Right ventricle myocardium inferior (tissue), 1 donor: ENCODE measurements around the gene AARS1. TPM values are rescaled to one million over a fixed set of nuclear protein-coding genes. Genes with fewer than 3 reads are reported as not detected.
"Not testable (repeated sequence)": the region's sequence is repeated elsewhere in the genome, so short reads cannot be mapped to it uniquely, and the experiment has no call there.

ENCODE experiments used
- ATAC-seq: fragments of 200-7000 bp; cut with Tn5 transposase; one replicate; pipeline ENCODE4 v1.9.1; 2020; ENCODE audit warnings: mild to moderate bottlenecking, moderate library complexity
- DNase-seq: peaks from one replicate; pipeline ENCODE4 v3.0.0; 2021; ENCODE audit errors: missing footprints
- intact Hi-C: fragments of 100-400 bp; cut with DNase I; formaldehyde crosslinking; loops from one replicate; pipeline ENCODE4 v1.11.0; 2022
- total RNA-seq: library from RNA; stranded (reverse); fragmentation: NEBNext Ultra II Directional; extraction: Animal tissue kit (Norgen Biotek cat#: 25700); gene quantifications from one replicate; pipeline ENCODE4 v1.2.1, GENCODE V29; 2021
- donor health status: DM: no; HTN: yes; CAD: no; lungs with severe emphysema.

AARS1 gene
- total RNA-seq, 1 donor from 2014 or later, result 61.7 TPM

DNA sequence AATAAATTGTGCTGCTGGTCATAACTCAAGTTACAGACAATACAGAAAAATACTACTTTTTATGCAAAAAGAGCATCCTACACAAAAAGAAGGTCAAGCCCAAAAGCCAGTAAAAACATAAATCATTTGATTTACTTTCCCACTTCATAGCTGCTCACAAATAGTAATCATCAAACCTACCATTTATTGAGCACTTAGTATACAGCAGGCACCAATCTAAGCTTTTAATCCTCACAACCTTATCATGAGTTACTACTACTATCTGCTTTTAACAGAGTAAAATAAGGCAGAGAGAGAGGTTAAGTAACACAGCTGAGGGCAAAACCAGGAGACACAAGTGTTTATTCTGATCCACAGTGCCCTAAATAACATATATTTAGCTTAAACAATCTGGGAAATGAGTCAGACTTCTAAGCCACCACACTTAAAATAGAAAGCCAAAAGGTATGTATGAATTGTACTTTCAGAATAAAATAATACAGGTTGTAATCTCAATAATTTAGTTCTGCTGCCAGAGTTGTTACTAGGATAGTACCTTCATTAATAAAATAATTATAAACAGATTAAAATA is 1.7 kb upstream of the AARS1 start:
- DNase-seq (no peak), ATAC-seq (no peak)
- intact Hi-C loops, result no loop called here

DNA sequence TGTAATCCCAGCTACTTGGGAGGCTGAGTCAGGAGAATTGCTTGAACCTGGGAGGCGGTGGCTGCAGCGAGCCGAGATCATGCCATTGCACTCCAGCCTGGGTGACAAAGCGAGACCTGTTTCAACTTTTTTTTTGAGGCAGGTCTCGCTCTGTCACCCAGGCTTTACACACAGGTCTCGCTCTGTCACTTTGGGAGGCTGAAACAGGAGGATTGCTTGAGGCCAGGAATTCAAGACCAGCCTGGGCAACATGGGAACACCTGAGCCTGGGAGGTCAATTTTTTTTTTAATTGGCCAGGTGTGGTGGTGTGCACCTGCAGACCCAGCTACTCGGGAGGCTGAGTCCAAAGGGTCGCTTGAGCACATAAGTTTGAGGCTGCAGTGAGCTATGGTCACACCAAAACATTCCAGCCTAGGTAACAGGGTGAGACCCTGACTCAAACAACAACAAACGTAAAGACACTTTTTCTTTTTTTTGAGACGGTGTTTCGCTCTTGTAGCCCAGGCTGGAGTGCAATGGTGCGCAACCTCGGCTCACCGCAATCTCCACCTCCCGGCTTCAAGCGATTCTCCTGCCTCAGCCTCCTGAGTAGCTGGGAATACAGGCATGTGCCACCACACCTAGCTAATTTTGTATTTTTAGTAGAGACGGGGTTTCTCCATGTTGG is 1.9 kb downstream of the AARS1 start:
- DNase-seq, ATAC-seq, intact Hi-C loops: not testable (repeated sequence)

DNA sequence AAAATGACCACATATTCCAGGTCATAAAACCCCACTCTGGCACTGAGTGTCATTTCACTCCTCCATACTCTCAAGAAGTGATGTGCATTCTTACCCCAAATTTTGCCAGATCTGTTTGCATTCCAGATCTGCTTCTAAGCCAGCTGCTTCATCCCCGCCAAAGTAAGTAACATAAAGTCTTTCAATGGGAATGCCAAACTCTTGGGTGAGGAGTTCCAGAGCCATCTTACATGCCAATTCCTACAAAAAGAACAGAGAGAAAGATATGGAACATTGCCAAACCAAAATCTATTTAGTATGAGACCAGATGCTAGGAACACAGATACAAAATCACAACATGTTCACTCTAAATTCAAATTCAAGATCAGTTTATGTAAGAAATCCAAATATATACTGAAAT is 12.9 kb downstream of the AARS1 start:
- intact Hi-C loops, result no loop called here
- ATAC-seq (no peak), DNase-seq (no peak)

DNA sequence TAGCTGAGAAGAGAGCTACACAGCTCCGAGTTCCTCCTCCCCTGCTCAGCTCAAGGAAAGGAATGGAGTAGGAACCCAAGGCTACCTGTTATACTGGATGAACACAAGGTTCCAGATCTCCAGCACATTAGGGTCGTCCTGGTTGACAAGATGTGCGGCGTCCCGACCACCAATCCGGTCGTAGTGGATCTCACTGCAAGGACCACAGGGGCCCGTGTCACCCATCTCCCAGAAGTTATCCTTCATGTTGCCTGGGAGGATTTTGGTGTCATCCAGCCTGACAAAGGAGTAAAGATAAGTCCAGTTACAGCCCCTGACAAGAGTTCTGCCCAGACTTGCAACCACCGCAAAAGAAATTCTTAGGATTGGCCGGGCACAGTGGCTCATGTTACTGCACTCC is 17.6 kb downstream of the AARS1 start:
- ATAC-seq, result no peak
- intact Hi-C loops, result no loop called here
- no peak for DNase-seq

DNA sequence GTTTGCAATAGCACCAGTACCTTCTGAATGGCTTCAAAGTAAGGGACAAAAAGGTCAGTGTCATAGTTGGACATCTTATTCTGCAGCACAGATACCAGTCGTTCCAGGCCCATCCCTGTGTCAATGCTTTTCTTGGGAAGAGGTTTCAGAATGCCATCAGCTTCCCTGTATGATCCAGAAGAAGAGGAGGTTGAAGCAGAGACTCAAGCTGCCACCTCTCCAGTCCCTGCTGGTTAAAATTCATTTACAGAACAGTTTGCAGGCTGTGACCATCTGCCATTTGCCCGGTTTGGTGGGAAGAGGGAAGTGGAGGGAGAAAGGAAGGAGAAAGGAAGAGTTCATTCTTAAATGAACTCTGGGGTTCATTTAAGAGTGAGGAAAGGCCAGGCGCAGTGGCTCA is 19.1 kb downstream of the AARS1 start:
- intact Hi-C loops, result no loop called here
- no peak for DNase-seq
- no peak for ATAC-seq

DNA sequence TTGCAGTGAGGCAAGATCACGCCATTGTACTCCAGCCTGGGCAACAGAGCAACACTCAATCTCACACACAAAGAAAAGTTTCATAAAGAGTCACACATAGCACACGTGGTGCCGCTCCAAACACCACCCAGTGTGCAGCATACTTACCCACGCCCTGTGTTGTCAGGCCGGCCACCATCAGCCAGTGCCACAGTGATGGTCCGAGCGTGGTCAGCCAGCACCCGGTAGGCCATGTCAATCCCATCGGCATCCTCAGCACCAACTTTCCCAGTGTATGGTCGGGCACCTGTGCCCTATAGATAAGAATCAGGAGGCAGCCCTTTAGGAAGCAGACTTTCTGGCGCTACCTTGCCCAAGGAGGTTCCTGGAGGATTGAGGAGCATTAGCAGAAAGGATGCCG is 19.8 kb downstream of the AARS1 start:
- DNase-seq (no peak), ATAC-seq (no peak)
- intact Hi-C loops, result loop anchor here (10.0 kb wide), 1 partner anchor 115 kb away; no protein-coding TSS in a partner anchor

DNA sequence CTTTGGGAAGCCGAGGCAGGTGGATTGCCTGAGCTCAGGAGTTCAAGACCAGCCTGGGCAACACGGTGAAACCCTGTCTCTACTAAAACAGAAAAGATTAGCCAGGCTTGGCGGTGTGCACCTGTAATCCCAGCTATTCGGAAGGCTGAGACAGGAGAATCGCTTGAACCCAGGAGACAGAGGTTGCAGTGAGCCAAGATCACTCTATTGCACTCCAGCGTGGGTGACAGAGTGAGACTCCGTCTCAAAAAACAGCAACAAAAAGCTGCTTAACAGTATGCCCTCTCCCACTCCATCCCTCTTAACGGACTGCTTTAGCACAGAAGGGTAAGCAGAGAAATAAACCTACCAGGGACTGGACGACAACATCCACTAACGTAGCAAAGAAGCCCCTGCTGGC is 21.4 kb downstream of the AARS1 start:
- ATAC-seq, DNase-seq: not testable (repeated sequence)
- intact Hi-C loops, result loop anchor here (10.0 kb wide), 1 partner anchor 113 kb away; no protein-coding TSS in a partner anchor

DNA sequence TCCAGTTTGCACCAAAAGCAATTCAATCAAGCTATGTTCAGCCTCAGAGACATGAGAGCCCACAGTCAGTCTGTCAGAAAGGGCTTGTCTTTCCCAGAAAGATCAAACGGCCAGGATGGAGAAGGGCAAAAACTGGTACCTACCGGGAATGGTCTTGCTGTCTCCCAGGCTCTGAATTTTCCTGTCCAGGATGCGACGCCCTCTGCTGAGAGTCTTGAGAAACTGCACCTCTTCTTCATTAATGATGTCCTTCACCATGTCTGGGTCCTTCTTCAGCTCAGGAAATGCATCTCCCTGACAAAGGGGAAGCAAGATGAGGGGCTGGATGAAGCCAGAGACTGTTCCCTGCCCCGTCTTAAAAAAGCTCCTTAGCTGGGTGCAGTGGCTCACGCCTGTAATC is 21.8 kb downstream of the AARS1 start:
- intact Hi-C loops, result loop anchor here (10.0 kb wide), 1 partner anchor 113 kb away; no protein-coding TSS in a partner anchor
- DNase-seq (no peak), ATAC-seq (no peak)

DNA sequence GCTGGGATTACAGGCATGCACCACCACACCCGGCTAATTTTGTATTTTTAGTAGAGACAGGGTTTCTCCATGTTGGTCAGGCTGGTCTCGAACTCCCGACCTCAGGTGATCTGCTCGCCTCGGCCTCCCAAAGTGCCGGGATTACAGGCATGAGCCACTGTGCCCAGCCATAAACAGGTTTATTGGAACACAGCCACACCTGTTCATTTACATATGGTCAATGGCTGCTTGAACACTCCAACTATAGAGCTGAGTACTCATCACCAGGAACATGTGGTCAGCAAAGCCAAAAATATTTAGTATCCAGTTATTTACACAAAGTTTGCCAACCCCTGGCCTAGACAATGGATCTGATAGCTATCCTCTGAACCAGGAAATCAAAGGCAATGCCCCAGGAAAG is 29.4 kb downstream of the AARS1 start:
- not testable (repeated sequence) for DNase-seq, ATAC-seq
- intact Hi-C loops, result loop anchor here (10.0 kb wide), 1 partner anchor 105 kb away; no protein-coding TSS in a partner anchor

DNA sequence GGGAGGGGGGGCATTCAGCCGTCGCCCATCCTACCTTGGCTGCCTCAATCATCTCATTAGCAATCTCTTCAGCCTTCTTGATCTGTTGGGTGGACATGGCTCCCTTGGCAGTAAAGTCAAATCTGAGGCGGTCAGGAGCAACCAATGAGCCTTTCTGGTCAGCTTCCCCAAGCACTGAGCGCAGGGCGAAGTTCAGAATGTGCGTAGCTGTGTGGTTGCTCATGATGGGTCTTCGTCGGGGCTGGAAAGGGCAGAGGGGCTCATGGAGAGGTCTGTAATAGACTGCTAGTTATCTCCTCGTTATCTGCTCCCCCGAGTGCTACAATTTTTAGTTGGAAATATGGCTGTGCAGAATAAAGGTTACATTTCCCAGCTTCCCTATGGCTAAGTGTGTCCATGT is 30.4 kb downstream of the AARS1 start:
- DNase-seq (no peak), ATAC-seq (no peak)
- intact Hi-C loops, result no loop called here

DNA sequence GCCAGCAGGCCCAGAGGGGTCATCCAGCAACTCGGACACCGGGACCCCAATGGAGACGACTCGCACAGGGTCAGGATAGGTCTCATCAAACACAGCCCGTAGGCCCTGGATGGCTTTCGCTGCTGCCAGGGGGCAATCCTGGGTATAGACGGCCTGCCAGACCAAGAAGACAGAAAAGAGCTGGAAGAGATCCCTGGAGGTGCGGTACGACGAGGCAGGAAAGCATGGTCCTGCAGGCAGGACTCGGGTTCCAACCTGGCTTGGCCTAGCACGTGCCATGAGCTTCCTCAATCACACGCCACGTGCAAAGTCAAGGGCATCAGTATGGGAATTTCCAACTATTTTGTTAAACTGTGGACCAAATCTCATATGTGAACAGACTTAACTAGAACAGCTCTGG is 31.2 kb downstream of the AARS1 start:
- DNase-seq (no peak), ATAC-seq (no peak)
- intact Hi-C loops, result no loop called here

DNA sequence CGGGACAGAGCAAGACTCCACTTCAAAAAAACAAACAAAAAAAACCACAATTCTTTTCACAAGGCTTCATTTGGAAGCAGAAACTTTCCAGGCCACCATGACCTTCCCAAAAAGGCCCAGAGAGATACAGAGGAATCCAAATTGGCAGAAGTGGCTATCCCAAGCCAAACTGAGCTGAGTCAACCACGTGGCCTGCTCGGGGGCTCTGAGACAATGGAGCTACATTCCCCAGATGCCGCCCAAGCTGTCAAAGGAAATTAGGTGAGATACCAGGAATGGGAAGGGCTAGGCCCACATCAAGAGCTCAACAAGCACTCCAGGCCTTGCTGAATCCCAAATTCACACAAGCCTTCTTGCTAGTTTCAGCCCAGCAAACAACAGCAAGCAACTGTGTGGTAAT is 31.9 kb downstream of the AARS1 start:
- DNase-seq (no peak), ATAC-seq (no peak)
- intact Hi-C loops, result no loop called here

DNA sequence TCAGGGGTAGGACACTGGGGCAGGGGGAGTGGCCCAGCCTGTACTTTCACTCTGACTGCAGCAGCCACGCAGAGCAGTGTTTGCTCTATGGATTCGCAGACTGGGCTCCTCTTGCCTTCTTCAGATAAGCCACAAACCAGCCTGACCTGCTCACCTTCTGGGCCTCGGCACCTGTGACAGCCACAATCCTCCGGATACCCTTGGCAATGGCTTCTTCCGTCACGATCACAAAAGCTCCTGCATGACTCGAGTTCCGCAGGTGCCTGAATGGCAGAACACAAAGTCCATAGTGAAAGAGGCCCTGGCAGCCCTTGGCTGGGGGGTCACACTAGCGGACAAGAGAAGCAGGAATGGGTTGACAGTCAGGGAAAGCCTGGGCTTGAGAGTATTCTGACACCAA is 33.7 kb downstream of the AARS1 start:
- intact Hi-C loops, result no loop called here
- ATAC-seq (no peak), DNase-seq (no peak)

DNA sequence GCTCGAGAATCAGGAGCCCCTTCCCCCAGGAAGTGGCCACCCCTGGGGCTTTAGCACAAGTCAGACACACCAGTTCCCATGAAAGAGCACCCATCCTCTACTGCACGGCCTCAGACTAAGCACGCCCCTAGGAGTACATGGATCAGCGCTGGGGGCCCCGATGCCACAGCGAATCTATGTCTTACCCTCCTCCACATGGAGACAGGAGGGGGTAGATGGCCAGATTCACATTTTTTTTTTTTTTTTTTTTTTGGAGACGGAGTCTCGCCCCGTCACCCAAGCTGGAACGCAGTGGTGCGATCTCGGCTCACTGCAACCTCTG is 34.4 kb downstream of the AARS1 start:
- DNase-seq, result no peak
- ATAC-seq, result no peak
- intact Hi-C loops, result no loop called here

DNA sequence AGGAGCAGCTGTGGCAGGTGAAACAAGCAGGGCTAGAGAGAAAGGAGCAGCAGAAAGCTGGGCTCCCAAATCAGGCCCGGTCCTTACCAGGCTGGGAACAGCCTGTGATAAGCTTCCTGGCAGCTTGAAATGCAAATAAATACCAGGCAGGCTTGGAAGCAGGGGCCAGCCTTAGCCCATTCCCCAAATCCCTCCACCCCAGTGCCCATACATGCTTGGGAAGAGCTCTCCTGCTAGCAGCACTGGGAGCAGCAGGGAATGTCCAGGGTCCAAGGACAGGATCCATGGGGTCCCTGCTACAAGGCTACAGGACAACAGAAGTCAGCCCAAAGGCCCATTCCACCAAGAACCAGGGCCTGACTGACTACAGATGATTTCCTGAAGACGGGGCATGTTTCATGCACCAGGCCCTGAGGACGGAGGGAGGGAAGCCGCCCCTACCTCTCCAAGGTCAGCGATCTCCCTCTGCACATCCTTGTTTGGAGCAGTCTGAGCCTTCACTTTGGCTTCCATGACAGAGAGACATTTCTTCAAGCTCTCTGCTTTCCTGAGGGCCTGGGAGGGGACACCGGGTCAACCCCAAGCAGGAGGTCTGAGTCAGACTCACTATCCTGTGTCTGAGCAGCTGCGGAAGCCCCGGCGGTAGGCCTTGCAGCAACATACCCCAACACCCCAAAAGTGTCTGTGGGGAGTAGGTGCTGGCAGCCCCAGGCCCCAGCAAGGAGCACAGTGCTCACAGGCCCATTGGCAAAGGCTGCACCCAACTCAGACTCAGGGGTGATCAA is 34.9 kb downstream of the AARS1 start:
- intact Hi-C loops, result no loop called here
- no peak for ATAC-seq
- no peak for DNase-seq

DNA sequence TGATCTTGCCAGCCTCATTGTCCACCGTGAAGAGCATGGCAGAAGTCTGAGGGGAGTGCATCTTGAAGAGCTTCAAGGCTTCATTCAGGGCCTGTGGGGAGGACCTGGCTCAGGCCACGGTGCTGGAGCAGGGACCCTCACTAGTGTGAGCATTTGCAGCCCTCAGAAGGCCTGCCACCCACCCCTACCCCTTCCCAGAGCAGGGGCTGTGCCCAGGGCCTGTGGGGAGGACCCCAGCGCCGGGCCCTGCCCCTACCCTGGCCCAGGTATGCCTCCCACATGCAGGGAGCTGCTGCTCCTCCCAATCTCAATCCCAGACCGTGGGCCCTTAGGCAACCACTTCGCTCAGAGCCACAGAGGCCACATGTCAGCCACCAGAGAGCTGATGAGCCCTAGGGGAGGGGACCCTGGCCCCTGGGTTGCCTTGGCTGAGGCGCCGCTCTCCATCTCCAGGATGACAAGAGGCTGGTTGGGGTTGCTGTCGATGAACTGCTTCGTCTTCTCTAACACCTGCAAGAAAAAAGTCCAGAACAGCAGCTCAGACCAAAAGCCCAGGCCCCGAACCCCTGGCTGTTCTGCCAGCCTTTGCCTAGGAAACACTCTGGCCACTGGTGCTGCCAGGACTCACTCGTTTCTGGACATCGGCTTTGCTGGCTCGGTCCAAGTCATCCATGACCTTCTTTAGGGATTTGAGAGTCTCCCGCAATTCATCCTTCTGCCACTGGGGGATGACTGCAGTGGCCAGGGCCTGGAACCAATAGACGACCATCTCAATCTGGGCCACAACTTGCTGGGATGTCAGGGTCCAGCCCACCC is 35.8 kb downstream of the AARS1 start:
- ATAC-seq (no peak), DNase-seq (no peak)
- intact Hi-C loops, result no loop called here

DNA sequence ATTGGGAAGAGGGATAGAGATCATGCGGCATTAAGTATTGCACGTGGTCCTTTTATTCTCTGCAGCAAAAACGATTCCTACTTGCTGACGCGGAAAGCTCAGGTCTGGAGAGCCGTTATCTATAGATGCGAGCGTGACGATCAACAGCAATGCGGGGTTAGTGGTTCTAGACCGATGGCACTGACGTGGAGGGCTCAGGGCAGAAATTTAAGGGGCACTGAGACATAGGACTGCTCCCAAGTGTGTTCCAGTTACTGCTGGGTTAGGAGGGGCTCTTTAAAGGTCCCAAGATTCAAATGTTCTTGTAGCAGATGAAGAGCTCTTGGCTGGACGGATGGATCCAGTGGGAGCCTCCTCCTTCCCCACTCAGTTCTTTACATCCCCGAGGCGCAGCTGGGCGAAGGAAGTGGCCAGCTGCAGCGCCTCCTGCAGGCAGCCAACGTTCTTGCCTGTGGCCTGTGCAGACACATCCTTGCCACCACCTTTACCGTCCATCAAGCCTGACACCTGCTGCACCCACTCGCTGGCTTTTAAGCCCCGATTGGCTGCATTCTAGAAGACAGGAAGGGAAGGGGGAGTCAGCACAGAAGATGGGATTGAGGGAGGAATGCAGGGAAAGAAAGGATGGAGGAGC is 36.8 kb downstream of the AARS1 start:
- ATAC-seq (no peak), DNase-seq (no peak)
- intact Hi-C loops, result no loop called here

DNA sequence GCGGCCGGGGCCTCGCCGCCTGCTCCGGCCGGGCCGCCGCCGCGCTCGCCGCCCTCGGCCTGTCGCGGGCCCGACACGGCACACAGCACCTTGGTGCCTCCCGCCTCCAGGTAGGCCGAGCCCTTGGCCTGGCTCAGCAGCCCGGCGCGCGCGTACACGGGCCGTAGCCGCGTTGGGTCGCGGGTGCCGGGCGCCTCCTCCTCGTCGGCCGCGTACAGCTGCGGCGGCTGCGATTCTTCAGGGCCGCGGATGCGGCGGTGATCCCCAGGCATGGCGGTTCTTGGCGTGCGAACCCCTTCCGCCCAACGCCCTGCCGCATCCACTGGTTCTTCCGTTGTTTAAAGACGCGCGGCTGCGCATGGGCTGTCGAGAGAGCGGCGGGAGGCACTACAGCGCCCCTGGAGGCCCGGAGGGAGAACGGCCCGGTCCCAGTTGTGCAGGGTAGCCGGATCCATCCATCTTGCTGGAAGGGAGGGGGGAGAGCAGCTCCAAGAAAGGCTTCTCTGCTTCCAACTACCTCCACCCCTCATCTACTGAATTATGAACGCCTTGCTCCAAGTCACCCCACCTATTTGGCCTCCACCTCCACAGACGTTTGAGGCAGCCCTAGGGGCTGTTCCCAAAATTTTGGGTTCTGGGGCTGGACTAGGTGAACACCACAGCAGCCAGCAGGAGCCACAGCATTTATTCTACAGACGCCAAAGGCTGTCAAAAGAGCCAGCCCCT is 37.5 kb downstream of the AARS1 start, which contains the start of gene EXOSC6:
Gene EXOSC6, minus strand, starts transcription at position 312 of the 726 bp plus-strand sequence. Its CDS starts 40 bp downstream, at position 272.
- ATAC-seq (peak; percentile 98), DNase-seq (peak; percentile 97)
- intact Hi-C loops, result no loop called here
